ENCODE results near the gene ARHGAP12. TPM values are rescaled to one million over a fixed set of nuclear protein-coding genes. Genes with fewer than 3 reads are reported as not detected.

The ARHGAP12 gene
- total RNA-seq, 1 experiment from 2014 or later: 58.4 TPM

DNA sequence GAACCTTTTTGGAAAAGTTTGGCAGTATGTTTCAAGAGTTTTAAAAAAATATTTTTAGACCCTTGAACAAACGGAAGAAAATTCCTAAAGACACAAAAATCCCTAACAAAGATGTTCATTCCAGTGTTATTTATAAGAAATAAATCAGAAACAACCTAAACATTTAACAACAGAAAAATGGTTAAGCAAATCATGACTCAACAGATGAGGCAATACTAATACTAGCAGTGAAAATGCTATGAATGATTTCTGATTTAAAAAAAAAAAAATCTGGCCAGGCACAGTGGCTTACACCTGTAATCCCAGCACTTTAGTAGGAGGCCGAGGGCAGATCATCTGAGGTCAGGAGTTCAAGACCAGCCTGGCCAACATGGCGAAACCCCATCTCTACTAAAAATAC, 61.0 kb downstream of the ARHGAP12 start:
- in situ Hi-C loops (cut with HindIII; ENCODE audit: low pct_unique_long_range_greater_than_20kb, low sequenced_read_pairs): no loop called here
- DNase-seq (ENCODE audit: low read depth, low spot score): no peak

- no peak for DNase-seq (ENCODE audit: low read depth, low spot score)
- in situ Hi-C loops (cut with HindIII; ENCODE audit: low pct_unique_long_range_greater_than_20kb, low sequenced_read_pairs): no loop called here
These were observed 62.4 kb downstream of the ARHGAP12 start for GRCh38 chr10:31866118-31866670.

- in situ Hi-C loops (cut with HindIII; ENCODE audit: low pct_unique_long_range_greater_than_20kb, low sequenced_read_pairs): no loop called here
- DNase-seq (ENCODE audit: low read depth, low spot score): no peak
These were observed 63.7 kb downstream of the ARHGAP12 start for GRCh38 chr10:31864834-31865518.

GRCh38 chr10:31855033-31855432, 73.6 kb downstream of the ARHGAP12 start:
- no peak for DNase-seq (ENCODE audit: low read depth, low spot score)
- in situ Hi-C loops (cut with HindIII; ENCODE audit: low pct_unique_long_range_greater_than_20kb, low sequenced_read_pairs): no loop called here

- in situ Hi-C loops (cut with HindIII; ENCODE audit: low pct_unique_long_range_greater_than_20kb, low sequenced_read_pairs): no loop called here
- DNase-seq (ENCODE audit: low read depth, low spot score): no peak
These were observed 75.0 kb downstream of the ARHGAP12 start for GRCh38 chr10:31853629-31854028.

GRCh38 chr10:31851216-31851615, 77.4 kb downstream of the ARHGAP12 start:
- in situ Hi-C loops (cut with HindIII; ENCODE audit: low pct_unique_long_range_greater_than_20kb, low sequenced_read_pairs): no loop called here
- DNase-seq (ENCODE audit: low read depth, low spot score): no peak

DNA sequence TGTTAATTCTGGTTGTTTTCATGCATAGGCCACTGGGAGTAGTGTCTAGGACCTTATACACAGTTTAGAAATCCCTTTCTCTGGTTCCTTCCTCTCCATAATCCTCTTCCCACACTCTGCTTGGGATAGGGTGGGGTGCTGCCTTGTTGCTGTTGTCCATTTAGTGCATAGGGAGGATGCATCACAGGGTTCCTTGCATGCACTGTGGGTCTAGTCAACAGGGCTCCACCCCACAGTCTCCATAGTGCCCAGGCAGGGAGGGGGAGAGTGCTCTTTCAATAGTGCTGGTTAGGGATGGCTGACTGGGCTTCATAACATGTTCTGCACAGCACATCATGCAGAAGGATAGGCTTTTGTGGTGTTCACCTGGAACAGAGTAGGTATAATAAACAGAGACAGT, 81.1 kb downstream of the ARHGAP12 start:
- no peak for DNase-seq (ENCODE audit: low read depth, low spot score)
- in situ Hi-C loops (cut with HindIII; ENCODE audit: low pct_unique_long_range_greater_than_20kb, low sequenced_read_pairs): no loop called here

DNA sequence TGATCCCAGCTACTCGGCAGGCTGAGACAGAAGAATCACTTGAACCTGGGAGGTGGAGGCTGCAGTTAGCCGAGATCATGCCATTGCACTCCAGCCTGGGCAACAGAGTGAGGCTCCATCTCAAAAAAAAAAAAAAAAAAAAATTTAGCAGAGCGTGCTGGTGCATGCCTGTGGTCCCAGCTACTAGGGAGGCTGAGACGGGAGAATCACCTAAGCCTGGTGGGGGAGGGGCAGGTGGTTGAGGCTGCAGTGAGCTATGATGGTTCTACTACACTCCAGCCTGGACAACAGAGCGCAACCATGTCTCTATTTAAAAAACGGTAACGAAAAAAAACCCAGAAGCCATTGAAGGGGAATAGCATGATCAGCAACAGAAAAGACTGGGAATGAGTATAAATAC, 89.9 kb downstream of the ARHGAP12 start:
- in situ Hi-C loops (cut with HindIII; ENCODE audit: low pct_unique_long_range_greater_than_20kb, low sequenced_read_pairs): no loop called here
- DNase-seq (ENCODE audit: low read depth, low spot score): no peak

DNA sequence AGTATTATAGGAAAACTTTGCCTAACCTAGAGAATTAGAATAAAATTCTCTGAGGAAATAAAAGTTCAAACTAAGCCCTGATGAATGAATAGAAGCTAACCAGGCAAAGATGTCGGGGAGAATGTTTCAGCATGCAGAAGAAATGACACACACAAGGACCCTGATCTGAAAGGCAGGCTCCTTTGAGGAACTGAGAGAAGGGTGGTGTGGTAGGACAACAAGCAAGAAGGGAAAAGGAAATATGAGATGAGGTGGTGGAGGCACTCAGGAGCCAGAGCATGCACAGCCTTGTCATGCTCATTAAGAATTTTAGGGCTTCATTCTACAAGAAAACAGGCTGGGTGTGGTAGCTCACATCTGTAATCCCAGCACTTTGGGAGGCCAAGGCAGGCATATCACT, 90.6 kb downstream of the ARHGAP12 start:
- DNase-seq (ENCODE audit: low read depth, low spot score): no peak
- in situ Hi-C loops (cut with HindIII; ENCODE audit: low pct_unique_long_range_greater_than_20kb, low sequenced_read_pairs): no loop called here

GRCh38 chr10:31836569-31837406, 91.8 kb downstream of the ARHGAP12 start:
- peak; percentile 66 for DNase-seq (ENCODE audit: low read depth, low spot score)
- in situ Hi-C loops (cut with HindIII; ENCODE audit: low pct_unique_long_range_greater_than_20kb, low sequenced_read_pairs): no loop called here

DNA sequence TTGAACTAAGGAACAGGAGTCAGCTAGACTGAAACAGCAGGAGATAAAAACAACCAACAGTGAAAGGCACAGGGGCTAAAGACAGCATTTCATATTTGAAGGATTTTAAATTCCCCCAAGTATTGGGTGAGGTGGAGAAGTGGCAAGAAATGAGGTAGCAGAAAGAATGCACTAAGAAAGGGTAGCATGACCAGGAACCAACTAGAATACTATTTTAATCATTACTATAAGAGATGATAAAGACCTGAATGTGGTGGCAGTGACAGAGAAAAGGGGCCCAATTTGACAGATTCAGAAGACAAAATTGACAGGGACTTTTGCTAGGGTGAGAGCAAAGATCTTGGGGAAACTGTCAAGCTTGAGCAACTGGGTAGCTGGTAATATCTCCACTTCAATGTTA, 94.9 kb downstream of the ARHGAP12 start:
- in situ Hi-C loops (cut with HindIII; ENCODE audit: low pct_unique_long_range_greater_than_20kb, low sequenced_read_pairs): no loop called here
- no peak for DNase-seq (ENCODE audit: low read depth, low spot score)

DNA sequence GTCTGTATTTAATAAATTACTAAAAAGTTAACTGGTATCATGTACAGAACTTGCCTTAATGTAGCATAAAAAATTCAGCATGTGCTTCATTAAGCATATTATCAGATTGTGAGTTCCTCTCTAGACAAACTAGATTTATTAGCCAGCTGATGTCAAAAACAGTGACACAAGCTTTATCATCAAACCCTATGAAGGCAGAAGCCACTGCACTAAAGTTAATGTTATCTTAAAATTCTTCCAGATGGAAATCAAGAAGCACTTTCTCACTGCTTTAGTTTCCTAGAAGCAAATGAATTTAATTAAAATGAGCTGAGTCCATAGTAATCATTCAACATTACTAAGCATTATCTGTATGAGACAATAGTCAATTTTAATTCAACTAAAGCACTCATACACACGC, 96.4 kb downstream of the ARHGAP12 start:
- no peak for DNase-seq (ENCODE audit: low read depth, low spot score)
- in situ Hi-C loops (cut with HindIII; ENCODE audit: low pct_unique_long_range_greater_than_20kb, low sequenced_read_pairs): no loop called here

DNA sequence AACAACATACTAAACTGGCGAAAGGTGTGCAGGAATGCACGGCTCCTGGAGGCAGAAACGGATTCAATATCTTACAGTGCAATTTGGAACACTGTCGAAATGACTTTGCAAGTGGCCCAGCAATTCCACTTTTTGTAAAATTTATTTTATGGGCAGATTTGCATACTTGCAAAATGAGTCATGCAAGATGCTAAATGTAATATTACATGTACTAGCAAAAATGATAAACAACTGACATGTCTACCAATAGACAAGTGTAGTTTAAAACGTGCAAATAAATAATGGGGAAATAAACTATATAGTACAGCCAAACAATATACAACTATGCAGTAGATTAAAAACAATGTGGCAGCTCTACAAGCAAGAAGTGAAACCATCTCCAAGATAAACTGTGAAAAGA, 97.7 kb downstream of the ARHGAP12 start:
- DNase-seq (ENCODE audit: low read depth, low spot score): no peak
- in situ Hi-C loops (cut with HindIII; ENCODE audit: low pct_unique_long_range_greater_than_20kb, low sequenced_read_pairs): no loop called here

DNA sequence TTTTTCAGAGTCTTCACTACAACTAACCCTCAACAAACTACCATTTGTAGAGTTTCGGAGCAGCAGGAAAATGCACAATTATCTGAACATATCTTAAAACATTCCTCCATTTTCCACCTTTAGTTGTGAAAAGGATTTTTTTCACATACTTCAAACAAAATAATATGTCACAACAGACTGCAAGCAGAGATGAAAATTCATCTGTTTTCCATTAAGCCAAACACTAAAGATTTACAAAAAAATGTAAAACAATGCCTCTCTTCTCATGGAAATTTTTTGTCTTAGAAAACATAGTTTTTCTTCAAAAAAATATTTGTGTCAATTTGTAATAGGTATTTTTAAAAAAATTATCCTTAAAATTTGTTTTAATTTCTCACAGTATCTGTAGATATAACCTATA, 98.9 kb downstream of the ARHGAP12 start:
- no peak for DNase-seq (ENCODE audit: low read depth, low spot score)
- in situ Hi-C loops (cut with HindIII; ENCODE audit: low pct_unique_long_range_greater_than_20kb, low sequenced_read_pairs): no loop called here

DNA sequence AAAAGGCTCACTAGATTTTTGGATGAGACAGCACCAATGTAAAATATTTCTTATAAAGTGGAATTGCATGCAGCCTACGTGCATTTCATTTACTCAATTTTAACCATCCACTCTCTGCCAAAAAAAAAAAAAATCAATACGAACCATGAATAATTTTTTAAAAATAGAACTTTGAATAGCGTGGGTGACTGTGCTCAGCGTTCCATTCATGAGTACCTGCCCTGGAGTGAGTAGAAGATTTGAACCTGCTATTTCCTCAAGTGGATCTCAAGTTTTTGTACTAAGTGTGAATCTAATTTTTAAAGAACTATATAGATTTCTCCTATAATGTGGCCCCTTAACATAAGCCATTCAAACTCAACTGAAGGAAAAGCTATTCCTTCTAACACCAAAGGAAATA, 105.3 kb downstream of the ARHGAP12 start:
- in situ Hi-C loops (cut with HindIII; ENCODE audit: low pct_unique_long_range_greater_than_20kb, low sequenced_read_pairs): no loop called here
- DNase-seq (ENCODE audit: low read depth, low spot score): no peak

- DNase-seq (ENCODE audit: low read depth, low spot score): no peak
- in situ Hi-C loops (cut with HindIII; ENCODE audit: low pct_unique_long_range_greater_than_20kb, low sequenced_read_pairs): no loop called here
These were observed 105.9 kb downstream of the ARHGAP12 start for GRCh38 chr10:31822616-31823318.

DNA sequence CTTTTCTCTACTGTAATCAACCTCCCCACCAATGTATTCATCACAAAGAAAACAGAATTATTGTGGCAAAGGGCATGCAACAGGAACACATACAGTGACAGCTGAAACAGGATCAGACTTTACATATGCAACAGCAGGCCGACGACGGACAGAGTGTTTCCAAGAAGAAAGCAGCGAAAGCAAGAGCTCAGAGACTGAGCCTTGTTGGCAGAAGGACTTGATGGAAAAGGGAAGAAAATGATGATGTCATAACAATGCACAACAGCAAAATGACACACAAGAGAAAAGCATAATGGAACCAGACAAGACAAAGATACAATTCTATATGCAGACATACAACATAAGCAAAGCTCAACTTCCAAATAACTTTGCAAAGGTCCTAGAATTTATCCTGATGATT, 106.5 kb downstream of the ARHGAP12 start:
- no peak for DNase-seq (ENCODE audit: low read depth, low spot score)
- in situ Hi-C loops (cut with HindIII; ENCODE audit: low pct_unique_long_range_greater_than_20kb, low sequenced_read_pairs): no loop called here

DNA sequence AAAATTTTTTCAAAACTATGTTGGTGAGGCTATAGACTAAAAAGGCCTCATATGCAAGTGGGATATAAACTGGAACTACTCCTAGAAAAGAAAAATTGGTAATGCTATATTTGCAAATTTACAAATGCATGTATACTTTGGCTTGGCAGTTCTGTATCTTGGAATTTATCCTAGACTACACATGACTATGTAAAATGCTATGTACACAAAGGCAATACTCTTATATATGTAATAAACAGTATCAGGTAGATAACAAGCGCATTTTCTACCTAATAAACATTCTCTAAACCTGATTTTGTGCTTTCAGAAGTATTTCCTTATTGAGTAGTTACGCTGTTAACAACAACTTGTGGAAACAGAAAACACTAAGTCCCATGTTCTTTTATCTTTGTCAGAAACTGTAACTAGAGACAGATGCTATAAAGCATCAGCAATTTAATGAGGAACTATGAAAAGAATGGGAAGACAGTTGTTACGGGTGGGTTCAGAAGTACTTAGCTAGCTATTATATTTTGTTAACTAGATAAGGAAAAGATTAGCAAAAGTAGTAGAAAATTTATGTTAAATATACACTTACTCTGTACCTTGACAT, 107.8 kb downstream of the ARHGAP12 start:
- no peak for DNase-seq (ENCODE audit: low read depth, low spot score)
- in situ Hi-C loops (cut with HindIII; ENCODE audit: low pct_unique_long_range_greater_than_20kb, low sequenced_read_pairs): no loop called here
